ENCODE measurements around the gene CDK9. TPM values are rescaled to one million over a fixed set of nuclear protein-coding genes. Genes with fewer than 3 reads are reported as not detected.
A peak's percentile ranks its signal among the peaks of the same experiment; 100 is the strongest.

CDK9 gene
- total RNA-seq, 4 donors from 2014 or later: 22.3 to 53.2 (median 41.2) TPM

- no peak for DNase-seq
- Histone ChIP-seq H3K9me3 (no peaks in the 10 kb centered on the region), H3K27me3 (peaks cover 0 to 15% (median 0%) of the 10 kb centered on the region in 4 donors), H3K36me3 (peaks cover 3 to 70% (median 13%) of the 10 kb centered on the region in 3 donors), H3K4me1 (peaks cover 6 to 22% (median 8%) of the 10 kb centered on the region in 3 donors), H3K27ac (no peak overlapping the region), H3K4me3 (no peak overlapping the region)
- 66 to 68% methylated on average over 4 of the region's 4 CpGs for WGBS, 2 donors
- no peak for TF ChIP-seq CTCF (IDR thresholded peaks at IDR 0.05)
- no peak for TF ChIP-seq POLR2A (IDR thresholded peaks at IDR 0.05)
- intact Hi-C loops (cut with DNase I): no loop called here
Observed at GRCh38 chr9:127822108-127822507, 36.3 kb downstream of the CDK9 start.

- Histone ChIP-seq H3K27me3 (peaks cover 0 to 15% (median 0%) of the 10 kb centered on the region in 4 donors), H3K4me1 (peaks cover 15 to 51% (median 34%) of the 10 kb centered on the region in 3 donors), H3K36me3 (peaks cover 3 to 36% (median 4%) of the 10 kb centered on the region in 3 donors), H3K4me3 (peak overlapping the region in 1 of 4 donors; percentile 12), H3K27ac (peak overlapping the region in 1 of 4 donors; percentile 18), H3K9me3 (no peaks in the 10 kb centered on the region)
- WGBS, 2 donors: 38 to 70% methylated on average over 7 to 38 of the region's 42 CpGs
- intact Hi-C loops (cut with DNase I): no loop called here
- no peak for TF ChIP-seq POLR2A (IDR thresholded peaks at IDR 0.05)
- peak in 5 of 6 experiments; percentile 11 to 44 (median 18) for TF ChIP-seq CTCF (IDR thresholded peaks at IDR 0.05)
- DNase-seq: no peak
Observed at GRCh38 chr9:127825319-127826051, 39.7 kb downstream of the CDK9 start.

- intact Hi-C loops (cut with DNase I): no loop called here
- Histone ChIP-seq H3K27me3 (peaks cover 0 to 15% (median 0%) of the 10 kb centered on the region in 4 donors), H3K4me1 (peaks cover 15 to 51% (median 34%) of the 10 kb centered on the region in 3 donors), H3K27ac (peak overlapping the region in 2 of 4 donors; percentile 22 to 82), H3K36me3 (peaks cover 3 to 27% (median 4%) of the 10 kb centered on the region in 3 donors), H3K9me3 (no peaks in the 10 kb centered on the region), H3K4me3 (no peak overlapping the region)
- DNase-seq: no peak
- TF ChIP-seq CTCF (IDR thresholded peaks at IDR 0.05) (no peak), POLR2A (IDR thresholded peaks at IDR 0.05) (no peak)
- WGBS, 2 donors: 55 to 71% methylated on average over 4 to 6 of the region's 7 CpGs
Observed at GRCh38 chr9:127826253-127826913, 40.5 kb downstream of the CDK9 start.

- H3K36me3 ChIP-seq: peaks cover 3 to 26% (median 4%) of the 10 kb centered on the region in 3 donors
- intact Hi-C loops (cut with DNase I): no loop called here
- H3K4me1 ChIP-seq: peaks cover 15 to 72% (median 49%) of the 10 kb centered on the region in 3 donors
- H3K27me3 ChIP-seq: peaks cover 0 to 15% (median 0%) of the 10 kb centered on the region in 4 donors
- H3K9me3 ChIP-seq: no peaks in the 10 kb centered on the region
- H3K27ac ChIP-seq: peak overlapping the region; percentile 50 to 91 (median 79)
- peak overlapping the region; percentile 5 to 60 (median 28) for H3K4me3 ChIP-seq
- TF ChIP-seq POLR2A (IDR thresholded peaks at IDR 0.05) (peak in 2 of 4 donors; percentile 66 to 70), CTCF (IDR thresholded peaks at IDR 0.05) (no peak)
- 13 to 19% methylated on average over 7 to 12 of the region's 34 CpGs for WGBS, 2 donors
- no peak for DNase-seq
Observed at GRCh38 chr9:127828262-127829031, 42.6 kb downstream of the CDK9 start.

All from esophagus squamous epithelium (tissue), 5 donors.